ENCODE measurements around the gene ZMIZ1. TPM values are rescaled to one million over a fixed set of nuclear protein-coding genes. Genes with fewer than 3 reads are reported as not detected.
A peak's percentile ranks its signal among the peaks of the same experiment; 100 is the strongest.

Gene ZMIZ1
- polyA plus RNA-seq, 1 donor = 44.4 TPM

DNA sequence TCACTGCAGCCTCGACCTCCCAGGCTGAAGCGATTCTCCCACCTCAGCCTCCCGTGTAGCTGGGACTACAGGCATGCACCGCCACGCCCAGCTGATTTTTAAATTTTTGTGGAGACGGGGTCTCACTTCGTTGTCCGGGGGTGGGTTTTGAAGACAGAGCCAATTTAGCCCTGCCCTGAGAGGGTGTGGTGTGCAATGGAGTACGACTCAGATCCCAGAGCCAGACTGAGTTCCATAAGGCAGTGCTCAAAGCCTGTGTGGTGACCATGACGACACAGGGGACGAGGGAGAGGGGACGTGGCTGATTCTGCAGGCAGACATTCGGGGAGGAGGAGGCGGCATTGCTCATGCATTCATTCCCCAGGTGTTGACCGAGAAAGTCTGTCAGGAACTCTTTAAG lies 72.1 kb downstream of the ZMIZ1 start:
- no peak for DNase-seq

DNA sequence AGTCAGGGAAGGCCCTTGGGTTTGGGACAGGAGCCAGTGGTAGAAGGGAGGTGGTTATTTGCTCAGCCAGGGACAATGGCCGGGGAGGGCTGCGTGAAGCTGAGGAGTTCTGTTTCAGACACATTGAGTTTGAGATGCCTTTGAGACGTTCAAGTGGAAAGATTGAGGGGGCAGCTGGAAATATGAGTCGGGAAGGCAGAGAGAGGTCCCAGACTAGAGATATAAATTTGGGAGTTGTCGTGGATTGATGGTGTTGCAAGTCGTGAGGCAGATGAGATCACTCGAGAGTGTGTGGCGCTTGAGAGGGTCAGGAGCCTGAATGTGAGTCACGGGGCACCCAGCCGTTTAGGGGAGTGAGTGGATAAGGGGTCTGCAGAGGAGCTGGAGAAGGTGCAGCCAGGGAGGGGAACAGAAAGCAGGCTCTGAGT lies 73.3 kb downstream of the ZMIZ1 start:
- DNase-seq = peak; percentile 60

DNA sequence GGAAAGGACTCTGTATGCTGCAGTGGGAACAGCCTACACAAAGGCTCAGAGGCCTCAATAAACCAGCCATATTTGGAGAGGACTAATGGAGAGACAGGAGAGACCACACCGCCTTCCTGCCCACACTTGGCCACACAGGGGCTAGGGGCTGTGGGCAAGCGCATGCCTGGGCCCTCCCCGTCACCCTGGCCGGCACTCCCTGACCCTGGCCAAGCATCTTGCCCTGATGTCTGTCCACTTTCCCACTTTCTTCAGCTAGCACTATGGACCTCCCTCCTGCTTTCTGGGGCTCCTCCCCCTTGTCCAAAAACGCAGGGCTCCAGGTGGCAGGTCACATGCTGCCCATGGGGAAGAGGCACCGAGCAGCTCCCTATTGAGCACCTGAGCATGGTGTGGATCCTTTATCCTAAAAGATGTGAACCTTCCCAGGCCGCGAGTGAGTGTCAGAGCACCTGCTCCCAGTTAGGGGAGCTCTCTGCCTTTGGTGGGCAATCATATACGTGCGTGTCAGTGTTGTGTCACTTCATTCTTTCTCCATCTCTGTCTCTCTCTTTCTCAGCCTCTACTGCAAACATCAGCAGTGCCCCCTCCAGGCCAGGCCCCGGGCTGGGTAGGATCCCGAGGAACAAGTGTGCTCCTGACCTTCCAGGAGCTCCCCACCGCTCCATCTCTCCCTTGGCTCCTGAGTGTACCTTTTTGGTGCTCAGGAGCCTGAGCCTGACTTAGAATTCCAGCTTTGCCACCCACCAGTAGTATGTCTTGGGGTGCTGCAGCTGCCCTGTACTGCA lies 74.0 kb downstream of the ZMIZ1 start:
- DNase-seq = no peak

DNA sequence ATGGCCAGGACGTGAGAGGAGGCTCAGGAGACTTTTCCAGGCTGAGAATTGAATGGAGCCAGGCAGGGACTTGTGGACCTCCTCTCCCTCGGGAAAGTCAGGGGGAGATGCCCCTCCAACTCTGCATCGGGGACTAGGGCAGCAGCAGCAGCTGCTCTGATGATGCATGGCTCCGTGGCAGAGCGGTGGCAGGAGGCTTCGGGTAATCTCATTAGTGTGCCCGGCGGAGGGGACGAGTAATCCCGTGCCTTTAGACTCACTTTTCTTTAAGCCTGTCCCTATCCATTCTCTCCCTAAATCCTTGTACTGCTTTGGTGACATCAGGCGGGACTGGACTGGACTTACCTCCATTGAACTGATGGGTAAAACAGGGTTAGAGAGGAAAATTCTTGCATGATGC lies 75.1 kb downstream of the ZMIZ1 start:
- DNase-seq = no peak

DNA sequence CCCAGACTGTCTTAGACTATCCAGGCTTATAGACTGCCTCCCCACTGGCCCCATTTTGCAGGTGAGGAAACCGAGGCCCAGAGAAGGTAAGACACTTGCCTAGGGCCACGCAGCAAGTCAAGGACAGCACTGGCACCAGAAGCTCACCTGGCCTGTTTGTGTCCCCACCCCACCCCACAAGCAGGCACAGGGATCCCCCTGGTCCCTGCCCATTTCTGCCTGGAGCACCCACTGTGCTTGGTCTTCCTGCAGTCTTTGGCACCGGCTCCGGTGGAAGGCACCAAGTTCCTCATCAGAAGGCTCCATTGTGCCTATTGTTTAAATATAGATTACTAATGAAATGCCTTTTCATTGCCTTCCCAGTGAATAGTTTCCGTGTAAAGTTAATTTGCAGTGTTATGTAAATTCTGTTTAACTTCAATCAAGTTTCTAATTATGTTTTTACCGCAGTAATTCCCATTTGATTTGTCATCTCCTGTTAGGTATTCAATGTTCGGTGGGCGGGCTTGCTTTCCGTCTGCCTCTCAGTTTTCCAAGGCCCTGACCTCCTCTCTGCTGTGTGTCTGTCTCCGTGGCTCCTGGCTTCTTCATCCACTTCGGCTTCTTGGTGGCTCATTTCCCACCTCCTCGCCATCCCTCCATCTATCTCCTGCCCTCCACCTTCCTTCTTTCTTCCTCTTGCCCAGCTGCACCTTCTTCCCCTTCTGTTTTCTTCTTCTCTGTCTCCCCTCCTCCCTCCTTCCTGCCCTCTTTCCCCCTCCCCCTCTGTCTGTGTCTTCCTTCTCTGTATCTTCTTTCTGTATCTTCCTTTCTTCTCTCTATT lies 75.8 kb downstream of the ZMIZ1 start:
- no peak for DNase-seq

DNA sequence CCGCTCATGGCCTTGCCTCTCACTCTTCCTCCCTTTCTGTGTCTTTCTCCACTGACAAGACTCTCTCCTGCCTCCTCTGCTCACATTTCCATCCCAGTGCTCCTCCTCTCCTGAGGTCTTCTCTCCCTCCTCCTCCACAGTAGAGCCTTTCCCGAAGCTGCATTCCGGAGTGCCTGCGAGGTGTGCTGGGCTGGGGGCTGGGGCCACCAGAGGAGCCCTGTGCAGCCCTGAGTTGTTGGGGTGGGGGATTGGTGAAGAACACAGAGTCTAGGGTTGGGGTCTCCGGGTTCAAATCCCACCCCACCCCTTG lies 76.4 kb downstream of the ZMIZ1 start:
- DNase-seq = no peak

DNA sequence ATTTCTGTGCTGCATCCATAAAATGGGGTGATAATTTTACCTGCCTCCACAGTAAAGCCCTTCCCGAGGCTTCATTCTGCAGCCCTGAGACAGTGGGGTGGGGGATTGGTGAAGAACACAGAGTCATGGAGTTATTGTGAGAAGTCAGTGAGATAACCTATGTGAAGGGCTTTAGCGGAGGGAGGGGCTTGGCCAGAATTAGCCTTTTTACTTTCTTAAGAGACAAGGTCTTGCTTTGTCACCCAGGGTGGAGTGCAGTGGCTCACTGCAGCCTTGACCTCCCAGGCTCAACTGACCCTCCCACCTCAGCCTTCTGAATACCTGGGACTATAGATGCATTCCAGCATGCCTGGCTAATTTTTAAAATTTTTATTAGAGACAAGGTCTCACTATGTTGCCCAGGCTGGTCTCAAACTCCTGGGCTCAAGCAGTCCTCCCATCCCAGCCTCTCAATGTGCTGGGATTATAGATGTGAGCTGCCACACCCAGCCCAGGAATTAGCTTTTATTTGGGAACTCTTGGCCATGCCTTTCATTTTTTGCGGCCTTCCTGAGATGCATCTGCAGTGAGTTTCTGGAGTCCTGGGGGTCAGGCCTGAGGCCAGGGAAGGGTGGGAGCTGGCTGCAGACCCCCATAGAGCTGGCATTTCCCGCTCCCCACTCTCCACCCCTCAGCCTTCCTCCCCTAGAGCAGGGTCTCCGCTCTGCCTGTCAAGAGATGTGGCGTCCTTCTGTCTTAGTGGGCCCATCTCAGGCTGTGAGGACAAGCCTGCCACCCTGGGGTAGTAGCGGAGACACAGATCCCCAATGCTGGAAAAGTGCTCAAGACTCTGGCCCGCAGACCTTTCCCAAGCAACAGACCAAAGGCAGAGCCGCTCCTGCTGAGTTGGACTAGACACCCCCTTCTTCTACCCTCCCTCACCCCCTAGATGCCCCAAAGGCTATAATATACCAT lies 77.0 kb downstream of the ZMIZ1 start:
- DNase-seq = no peak

DNA sequence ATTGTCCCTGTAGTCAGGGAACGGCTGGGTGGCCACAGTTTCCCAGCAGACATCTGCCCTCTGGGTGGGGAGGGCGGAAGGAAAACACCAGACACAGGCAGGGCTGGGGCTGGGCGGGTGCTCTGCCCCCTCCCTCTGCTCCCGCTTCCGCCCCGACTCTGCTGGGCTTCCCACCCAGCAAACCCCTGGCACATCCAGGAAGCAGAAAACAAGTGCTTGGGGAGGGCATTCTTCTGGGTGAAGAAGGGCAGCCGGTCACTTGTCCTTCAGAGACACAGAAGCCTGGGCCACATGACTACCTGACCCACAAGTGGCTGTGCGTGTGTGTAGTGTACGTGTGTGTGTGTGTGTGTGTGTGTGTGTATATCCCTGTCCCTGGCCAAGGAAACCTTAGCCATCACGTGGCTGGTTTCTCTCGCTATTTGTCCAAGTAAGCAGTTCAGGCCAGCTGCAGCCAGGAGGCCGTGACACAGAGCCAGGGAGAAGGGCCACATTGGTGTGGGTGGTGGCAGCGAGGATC lies 77.9 kb downstream of the ZMIZ1 start:
- DNase-seq = peak; percentile 75

DNA sequence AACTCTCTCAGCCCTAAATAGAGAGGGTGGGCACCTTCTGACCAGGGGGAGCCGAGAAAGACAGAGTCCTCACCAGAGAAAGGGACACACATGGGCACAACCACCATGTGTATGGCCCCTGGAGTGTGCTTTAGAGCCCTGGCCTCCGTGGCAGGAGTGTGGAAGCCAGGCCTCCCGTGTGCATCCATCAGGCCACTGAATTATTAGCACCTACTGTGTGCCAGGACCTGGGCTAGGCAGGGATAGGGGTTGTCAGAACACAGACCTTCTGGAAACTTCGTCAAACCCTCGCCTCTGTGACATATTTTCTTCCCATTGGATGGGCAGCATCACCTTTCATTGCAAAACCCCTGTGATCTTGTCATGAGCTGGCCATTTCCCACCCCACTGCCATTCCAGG lies 78.5 kb downstream of the ZMIZ1 start:
- DNase-seq = no peak

DNA sequence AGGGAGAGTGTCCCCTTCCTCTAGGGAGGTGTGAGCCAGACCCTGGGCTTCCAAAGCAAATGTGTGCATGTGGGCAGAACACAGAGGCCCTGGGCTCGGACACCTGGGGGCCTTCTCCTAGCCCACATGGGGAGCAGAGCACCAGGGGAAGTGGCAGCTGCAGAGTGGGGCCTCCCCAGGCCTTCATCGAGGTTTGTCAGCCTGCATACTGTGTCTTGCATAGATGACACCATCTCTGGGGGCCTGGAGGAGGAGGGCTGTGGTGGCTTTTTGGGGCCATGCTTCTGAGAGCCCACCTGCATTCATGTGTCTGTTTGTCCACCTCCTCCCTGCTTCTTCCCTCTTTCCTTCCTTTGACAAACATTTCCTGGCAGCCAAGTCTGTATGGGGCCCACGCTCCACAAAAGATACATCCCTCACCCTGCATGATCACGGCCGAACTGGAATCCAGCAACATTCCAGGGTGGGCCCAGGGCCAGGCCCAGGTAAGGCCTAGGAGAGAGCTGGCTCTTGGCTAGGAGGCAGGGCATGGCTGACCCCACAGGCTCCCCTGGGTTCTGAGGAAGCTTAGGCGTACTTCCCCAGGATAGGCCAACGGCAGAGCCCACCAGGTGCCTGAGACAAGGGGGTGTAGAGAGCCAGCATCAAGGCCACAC lies 79.2 kb downstream of the ZMIZ1 start:
- no peak for DNase-seq

DNA sequence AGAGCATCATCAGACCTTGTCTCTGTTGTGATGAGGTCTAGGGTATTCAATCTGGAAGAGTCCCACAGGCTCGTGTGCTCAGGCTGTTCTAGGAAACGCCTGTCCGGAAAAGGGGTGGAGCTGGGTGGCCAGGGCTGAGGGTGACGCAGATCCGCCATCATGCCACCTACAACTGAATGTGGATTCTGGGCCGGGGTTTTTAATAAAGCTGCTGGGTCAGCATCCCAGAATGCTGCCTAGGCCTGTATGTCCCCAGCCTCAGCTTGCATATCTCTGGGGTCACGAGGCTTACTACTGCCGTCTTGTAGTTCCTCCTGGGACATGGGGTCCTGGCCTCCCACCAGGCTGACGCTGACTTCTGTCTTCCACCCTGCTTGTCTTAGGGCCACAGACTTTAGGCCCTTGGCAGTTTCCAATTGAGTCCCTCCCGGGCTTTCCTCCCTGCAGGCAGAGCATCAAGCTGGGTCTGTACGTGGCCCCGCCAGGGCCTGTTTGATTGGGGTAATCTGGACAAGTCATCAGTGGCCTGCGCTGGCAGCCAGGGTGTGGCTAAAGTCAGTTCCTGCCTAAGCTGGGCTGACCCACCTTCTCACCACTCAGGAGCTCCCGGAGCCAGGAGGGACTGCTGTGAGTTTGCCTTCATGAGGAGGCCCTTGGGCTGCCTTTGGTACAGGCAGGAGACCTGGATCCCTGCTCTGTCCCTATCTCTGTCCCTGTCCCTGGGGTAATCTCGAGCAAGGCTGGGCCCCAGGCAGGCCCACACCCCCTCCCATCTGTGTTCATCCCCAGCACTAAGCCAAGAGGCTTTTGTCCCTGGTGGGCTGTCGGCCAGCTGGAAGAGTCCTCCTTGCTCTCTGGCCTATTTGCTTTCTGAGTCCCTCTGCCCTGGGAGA lies 79.9 kb downstream of the ZMIZ1 start:
- peak; percentile 53 for DNase-seq

DNA sequence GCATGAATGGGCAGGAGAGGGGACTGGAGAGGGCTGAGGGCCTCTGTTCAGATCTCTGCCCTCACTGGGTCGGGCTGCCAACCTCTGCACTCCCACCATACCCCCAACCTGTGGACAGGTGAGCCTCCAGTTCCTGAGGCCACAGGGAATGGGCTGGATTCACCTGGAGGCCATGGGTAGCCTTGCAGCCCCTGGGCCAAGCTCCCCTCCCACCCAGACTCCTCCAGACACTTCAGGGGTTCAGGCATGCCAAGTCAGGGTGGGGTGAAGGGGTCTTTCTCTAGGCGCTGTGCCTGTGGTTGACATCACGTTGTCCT lies 80.5 kb downstream of the ZMIZ1 start:
- DNase-seq = no peak

DNA sequence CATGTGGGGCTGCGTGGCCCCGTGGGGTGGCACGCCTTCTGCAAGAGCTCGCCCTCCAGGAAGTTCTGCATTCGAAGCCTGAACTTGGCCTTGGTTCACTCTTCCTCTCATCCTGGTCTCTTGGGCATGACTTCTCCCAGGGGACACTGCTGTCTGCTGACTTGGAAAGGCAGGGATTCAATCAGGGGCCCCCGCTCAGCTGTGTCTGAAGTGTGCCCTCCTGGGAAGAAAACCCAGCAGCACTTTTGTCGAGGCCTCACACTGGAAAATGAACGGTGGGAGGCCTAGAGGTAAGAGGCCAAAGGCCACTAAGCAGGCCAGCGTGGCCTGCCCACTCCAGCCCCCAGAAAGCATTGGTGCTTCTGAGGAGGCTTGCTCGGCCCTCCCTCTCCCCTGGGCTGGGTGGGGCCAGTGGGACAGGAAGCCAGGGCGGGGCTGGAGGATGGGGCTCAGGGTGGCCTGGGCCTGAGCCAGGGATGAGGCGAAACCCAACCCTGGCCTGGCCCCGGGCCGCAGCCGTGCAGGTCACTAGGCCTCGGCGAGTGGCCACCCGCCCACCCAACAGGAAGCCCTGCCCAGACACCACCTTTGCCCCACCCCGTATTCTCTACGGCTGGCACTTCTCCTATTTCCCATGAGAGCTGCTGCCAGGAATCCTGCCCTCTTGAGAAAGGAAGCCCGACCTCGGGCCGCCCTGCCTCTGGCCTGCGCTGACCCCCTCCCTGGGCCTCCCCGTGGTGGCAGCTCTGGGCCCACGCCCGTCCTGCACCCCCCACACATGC lies 81.1 kb downstream of the ZMIZ1 start:
- no peak for DNase-seq

DNA sequence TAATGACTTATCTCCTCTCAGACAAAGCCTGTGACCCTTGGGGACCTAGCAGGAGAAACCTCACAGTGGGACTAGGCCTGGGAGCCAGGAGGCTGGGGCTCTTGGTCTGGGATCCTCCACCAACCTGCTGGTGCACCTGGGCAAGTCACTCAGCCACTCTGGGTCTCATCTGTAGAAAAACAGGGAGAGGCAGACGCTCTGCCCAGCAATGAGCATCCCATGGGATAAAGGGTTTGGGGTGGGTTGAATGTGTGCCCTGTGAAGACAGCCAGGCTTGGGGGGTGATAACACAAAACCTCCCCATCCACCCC lies 81.6 kb downstream of the ZMIZ1 start:
- no peak for DNase-seq

DNA sequence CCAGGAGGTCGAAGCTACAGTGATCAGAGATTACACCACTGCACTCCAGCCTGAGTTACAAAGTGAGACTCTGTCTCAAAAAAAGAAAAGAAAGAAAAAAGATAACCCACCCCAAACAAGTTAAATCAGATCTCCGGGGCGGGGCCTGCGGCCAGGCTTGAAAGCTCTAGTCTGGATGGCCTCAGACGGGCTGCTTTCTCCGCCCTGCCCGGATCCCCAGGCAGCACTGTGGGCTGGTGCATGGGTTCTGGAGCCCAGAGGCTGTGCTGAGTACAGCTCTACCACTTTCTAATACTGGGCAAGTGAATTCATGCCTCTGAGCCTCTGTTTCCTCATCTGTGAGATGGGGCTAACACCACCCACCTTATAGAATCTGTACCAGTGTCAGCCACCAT lies 83.7 kb downstream of the ZMIZ1 start:
- DNase-seq = no peak

DNA sequence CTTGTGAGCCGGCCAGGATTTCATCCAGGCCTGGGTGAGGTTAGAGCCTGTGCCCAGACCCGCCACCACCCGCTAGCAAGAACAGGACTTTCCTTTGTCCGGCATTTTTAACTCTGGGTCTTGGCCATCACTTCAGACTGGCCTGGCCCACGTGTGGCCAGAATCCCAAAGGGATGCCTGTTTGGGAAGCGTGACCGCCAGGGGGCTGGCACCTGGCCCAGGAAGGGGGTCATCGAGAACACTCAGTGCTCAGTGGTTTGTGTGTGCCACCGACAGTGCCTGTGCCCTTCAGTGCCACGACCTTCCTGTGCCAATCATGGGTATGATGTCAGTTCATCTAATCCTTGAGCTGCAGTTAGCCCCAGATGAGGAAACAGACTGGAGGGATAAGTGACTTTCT lies 85.0 kb downstream of the ZMIZ1 start:
- no peak for DNase-seq

DNA sequence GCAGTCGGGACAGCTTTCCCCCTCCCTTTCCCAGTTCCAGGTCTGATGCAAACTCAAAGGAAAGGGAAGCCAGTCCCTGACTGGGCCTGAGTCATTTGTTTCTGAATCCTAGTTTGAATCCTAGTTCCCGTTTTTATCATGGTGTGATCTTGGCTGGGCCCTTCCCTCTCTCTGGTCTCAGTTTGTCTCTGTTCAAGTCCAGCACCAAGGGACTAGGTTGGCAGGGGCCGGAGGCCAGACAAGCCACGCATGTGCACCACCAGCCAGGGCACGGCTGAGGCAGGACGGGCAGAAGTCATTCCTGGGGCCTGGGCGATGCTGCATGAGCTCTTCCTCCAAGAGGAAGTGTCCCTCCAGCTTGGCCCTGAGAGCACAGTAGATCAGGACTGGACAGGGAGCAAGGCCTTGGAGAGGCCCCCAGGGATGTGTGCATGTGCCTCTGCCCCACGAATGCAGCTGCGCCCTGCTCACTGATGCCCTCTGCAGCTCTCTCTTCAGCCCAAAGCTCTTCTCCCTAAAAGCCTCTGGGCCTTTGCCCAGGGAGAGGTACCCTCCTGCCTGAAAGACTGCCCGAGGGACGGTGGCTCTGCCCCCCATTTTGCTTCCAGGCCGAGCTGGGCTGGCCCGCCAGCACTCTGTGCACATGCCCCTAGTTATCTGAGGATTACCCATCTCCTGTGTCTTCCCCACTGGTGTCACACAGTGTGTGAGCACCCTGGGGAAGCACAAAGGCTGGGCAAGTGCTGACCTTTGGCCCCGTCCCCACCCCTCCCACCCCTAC lies 86.7 kb downstream of the ZMIZ1 start:
- DNase-seq = no peak

DNA sequence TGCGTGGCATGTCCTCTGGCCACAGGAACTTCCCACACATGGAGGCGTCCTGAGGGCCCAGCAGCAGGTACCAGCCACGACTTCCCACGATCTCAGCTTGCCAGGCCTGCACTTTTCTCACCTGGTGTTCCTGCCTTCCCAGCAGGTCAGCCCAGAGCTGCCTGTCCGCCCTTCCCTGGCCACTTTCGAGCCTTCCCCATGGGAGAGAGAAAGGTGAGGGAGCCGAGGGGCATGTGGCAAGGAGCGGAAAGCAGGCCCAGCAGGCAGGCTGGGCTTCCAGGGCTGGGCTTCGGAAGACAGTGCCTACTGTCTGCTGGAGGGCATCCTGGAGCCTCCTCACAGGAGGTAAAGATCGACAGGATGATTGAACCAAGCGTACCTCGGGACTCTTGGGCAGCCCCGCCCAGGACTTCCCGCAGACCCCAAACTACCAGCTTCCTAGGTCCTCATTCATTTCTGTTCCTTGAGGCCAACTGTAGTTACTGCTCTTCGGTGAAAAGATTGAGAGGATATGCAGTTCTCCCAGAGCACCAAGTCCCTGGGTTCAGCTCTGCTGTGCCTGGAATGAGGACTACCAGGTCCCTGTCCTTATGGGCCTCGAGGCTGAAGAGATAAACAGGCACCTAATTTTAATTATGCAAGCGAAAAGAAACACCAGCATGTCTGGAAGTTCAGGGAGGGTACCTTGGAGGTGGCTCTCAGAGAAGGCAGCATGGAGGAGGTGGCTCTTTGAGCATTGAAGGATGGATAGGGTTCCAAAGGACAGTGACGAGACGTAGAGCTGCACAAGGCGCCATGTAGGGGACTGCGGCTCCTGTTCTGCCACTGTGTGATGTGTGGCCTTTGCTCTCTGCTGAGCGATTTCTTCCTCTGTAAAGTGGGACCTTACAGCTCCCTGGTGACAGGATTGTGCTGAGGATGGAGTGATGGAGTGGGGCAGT lies 87.8 kb downstream of the ZMIZ1 start:
- no peak for DNase-seq

DNA sequence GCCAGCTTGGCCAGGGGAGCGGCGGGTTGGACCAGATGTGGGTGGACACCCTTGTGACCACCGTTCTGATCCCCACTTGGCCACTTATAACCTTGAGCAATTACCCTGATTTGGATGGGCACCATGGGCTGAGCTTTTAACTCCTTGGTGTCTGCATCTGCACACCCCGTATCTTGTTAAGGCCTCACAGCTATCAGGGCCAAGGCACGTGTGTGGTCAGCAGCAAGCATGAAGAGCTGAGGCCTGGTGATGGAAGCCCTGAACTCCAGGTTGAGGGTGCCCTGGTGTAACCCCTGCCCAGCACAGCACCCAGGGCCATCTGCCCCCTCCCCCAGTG lies 89.2 kb downstream of the ZMIZ1 start:
- DNase-seq = no peak
